ENCODE data around the gene RABEP2.

DNA sequence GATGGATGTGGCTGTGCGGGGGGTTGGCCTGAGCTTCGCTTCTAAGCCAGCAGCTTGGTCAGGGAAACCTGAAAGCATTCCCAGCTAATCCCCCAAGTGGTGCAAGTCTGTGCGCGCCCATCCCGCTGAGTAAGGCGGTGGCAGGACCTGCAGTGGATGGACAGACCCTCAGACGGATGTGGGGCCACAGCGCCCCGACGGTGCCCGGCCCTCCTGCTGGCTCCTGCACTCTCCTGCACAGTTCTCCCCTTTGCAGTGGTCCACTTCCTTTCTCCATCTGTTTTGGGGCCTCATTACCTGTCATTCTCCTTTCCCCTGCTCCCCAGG, 44.5 kb downstream of the RABEP2 start:
- TF ChIP-seq POLR2A (IDR thresholded peaks at IDR 0.05): no peak
- TF ChIP-seq, protein P1, sequence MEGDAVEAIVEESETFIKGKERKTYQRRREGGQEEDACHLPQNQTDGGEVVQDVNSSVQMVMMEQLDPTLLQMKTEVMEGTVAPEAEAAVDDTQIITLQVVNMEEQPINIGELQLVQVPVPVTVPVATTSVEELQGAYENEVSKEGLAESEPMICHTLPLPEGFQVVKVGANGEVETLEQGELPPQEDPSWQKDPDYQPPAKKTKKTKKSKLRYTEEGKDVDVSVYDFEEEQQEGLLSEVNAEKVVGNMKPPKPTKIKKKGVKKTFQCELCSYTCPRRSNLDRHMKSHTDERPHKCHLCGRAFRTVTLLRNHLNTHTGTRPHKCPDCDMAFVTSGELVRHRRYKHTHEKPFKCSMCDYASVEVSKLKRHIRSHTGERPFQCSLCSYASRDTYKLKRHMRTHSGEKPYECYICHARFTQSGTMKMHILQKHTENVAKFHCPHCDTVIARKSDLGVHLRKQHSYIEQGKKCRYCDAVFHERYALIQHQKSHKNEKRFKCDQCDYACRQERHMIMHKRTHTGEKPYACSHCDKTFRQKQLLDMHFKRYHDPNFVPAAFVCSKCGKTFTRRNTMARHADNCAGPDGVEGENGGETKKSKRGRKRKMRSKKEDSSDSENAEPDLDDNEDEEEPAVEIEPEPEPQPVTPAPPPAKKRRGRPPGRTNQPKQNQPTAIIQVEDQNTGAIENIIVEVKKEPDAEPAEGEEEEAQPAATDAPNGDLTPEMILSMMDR (IDR thresholded peaks at IDR 0.05): no peak

All from gastroesophageal sphincter (tissue), 3 donors.